Measurements from ENCODE around the gene ARID2.

GRCh38 chr12:45730348-45731189 lies 1.1 kb downstream of the ARID2 start:
- TF ChIP-seq CTCF (IDR thresholded peaks at IDR 0.05), result no peak
- no peak for TF ChIP-seq EZH2 (IDR thresholded peaks at IDR 0.05; ENCODE audit: borderline replicate concordance, insufficient read depth, low read depth, low read length, poor library complexity, severe bottlenecking)

All from B cell (primary cell).